ENCODE data around the gene PAX7. TPM values are rescaled to one million over a fixed set of nuclear protein-coding genes. Genes with fewer than 3 reads are reported as not detected.

PAX7 gene
- total RNA-seq, 1 experiment from 2014 or later: 0.15 TPM

GRCh38 chr1:18739408-18739807 lies 108.8 kb downstream of the PAX7 start:
- Histone ChIP-seq H4K91ac (ENCODE audit: insufficient read length, low read depth, low read length) (no peak overlapping the region), H3K23ac (ENCODE audit: insufficient read length, low read depth, low read length) (no peak overlapping the region), H2BK120ac (ENCODE audit: low read depth, low read length, poor library complexity, severe bottlenecking) (no peak overlapping the region), H3K56ac (ENCODE audit: insufficient read length, low read depth, low read length) (no peak overlapping the region), H2AFZ (ENCODE audit: low read length) (no peak overlapping the region), H3K9me3 (ENCODE audit: control insufficient read depth, low read depth, low read length) (no peaks in the 10 kb centered on the region), H3K23me2 (ENCODE audit: insufficient read length, low read depth, low read length, poor library complexity, severe bottlenecking) (no peaks in the 10 kb centered on the region), H4K8ac (replicated peaks; ENCODE audit: insufficient read length, low read depth, low read length) (no peak overlapping the region), H2BK5ac (ENCODE audit: insufficient read length, low read length) (no peak overlapping the region), H4K5ac (ENCODE audit: insufficient read length, low read depth, low read length) (no peak overlapping the region), H3K4me2 (ENCODE audit: insufficient read depth, insufficient read length, low read length) (no peak overlapping the region), H2BK12ac (ENCODE audit: insufficient read length, low read depth, low read length) (no peak overlapping the region), H2AK5ac (ENCODE audit: insufficient read length, low read length) (no peak overlapping the region), H3K27me3 (ENCODE audit: insufficient read depth, low read length) (peaks cover 3% of the 10 kb centered on the region; the same call in 1 of the 2 replicates), H2BK15ac (ENCODE audit: low read depth, low read length) (no peak overlapping the region), H3K18ac (ENCODE audit: insufficient read length, low read depth, low read length) (no peak overlapping the region), H3K14ac (ENCODE audit: insufficient read depth, low read length) (no peak overlapping the region), H2BK20ac (ENCODE audit: low read depth, low read length, poor library complexity, severe bottlenecking) (no peak overlapping the region), H3K79me2 (ENCODE audit: insufficient read depth, low read length) (no peaks in the 10 kb centered on the region), H3K4me1 (ENCODE audit: insufficient read depth, low read length) (no peaks in the 10 kb centered on the region), H4K20me1 (ENCODE audit: control insufficient read depth, insufficient read depth, insufficient read length) (peaks cover 2% of the 10 kb centered on the region), H3T11ph (ENCODE audit: low read length) (no peak overlapping the region), H3K27ac (ENCODE audit: insufficient read length, low read depth, low read length) (no peak overlapping the region), H3K79me1 (ENCODE audit: insufficient read depth, low read depth, low read length, poor library complexity, severe bottlenecking) (no peaks in the 10 kb centered on the region), H3K4ac (ENCODE audit: low read depth, low read length) (no peak overlapping the region), H3K9ac (ENCODE audit: extremely low read depth, insufficient read length, low read length) (no peak overlapping the region)
- TF ChIP-seq CTCF (conservative IDR thresholded peaks at IDR 0.05): no peak
- Mint-ChIP-seq H3K4me3 (no peak overlapping the region), H3K27ac (no peak overlapping the region), H3K4me1 (peaks cover 0 to 10% of the 10 kb centered on the region in 2 experiments; a peak in 2 of 4 replicates), H3K36me3 (ENCODE audit: insufficient read depth in 1 of 3, low read depth in 3 of 3) (no peaks in the 10 kb centered on the region), H3K9me3 (no peaks in the 10 kb centered on the region; a peak in 2 of 5 replicates), H3K27me3 (ENCODE audit: low read depth) (peaks cover 57% of the 10 kb centered on the region)
- no peak for DNase-seq
- WGBS (ENCODE audit: extremely low coverage, insufficient read length, low lambda C conversion rate): no CpG with 5 or more reads among the region's 6 CpGs

All from H9 (cell line).